HFF-Myc (cell line): Measurements from ENCODE around the gene RB1.

ENCODE experiments used
- DNase-seq: peaks from one replicate; pipeline ENCODE4 v3.0.0-alpha.2; 2011; ENCODE audit warnings: low read depth; ENCODE audit errors: extremely low read depth
- H3K4me3 ChIP-seq: replicated peaks from 2 replicates; pipeline ENCODE4 v1.5.1; 2011; ENCODE audit warnings: low read depth, mild to moderate bottlenecking, control low read depth, low read length
- CTCF ChIP-seq: IDR thresholded peaks from 2 replicates; pipeline ENCODE4 v1.5.1; 2012; ENCODE audit warnings: mild to moderate bottlenecking, low read depth, low read length, control low read depth; ENCODE audit errors: missing control alignments

RB1 gene

GRCh38 chr13:48494874-48495273 is 191.3 kb downstream of the RB1 start:
- no peak overlapping the region for H3K4me3 ChIP-seq
- no peak for TF ChIP-seq CTCF
- DNase-seq = no peak

GRCh38 chr13:48496271-48497161 is 193.0 kb downstream of the RB1 start:
- TF ChIP-seq CTCF = no peak
- H3K4me3 ChIP-seq = no peak overlapping the region
- DNase-seq = no peak

GRCh38 chr13:48497669-48498068 is 194.1 kb downstream of the RB1 start:
- no peak overlapping the region for H3K4me3 ChIP-seq
- DNase-seq = no peak
- TF ChIP-seq CTCF = no peak

GRCh38 chr13:48500652-48501197 is 197.2 kb downstream of the RB1 start:
- TF ChIP-seq CTCF = no peak
- DNase-seq = peak; percentile 54
- H3K4me3 ChIP-seq = no peak overlapping the region

GRCh38 chr13:48501705-48502104 is 198.2 kb downstream of the RB1 start:
- DNase-seq = no peak
- H3K4me3 ChIP-seq = no peak overlapping the region
- TF ChIP-seq CTCF = no peak

GRCh38 chr13:48502601-48503319 is 199.2 kb downstream of the RB1 start:
- DNase-seq = no peak
- TF ChIP-seq CTCF = no peak
- H3K4me3 ChIP-seq = no peak overlapping the region
